IPS DF 6.9 (cell line): ENCODE measurements around the gene NOXA1.
"Not testable (repeated sequence)": the region's sequence is repeated elsewhere in the genome, so short reads cannot be mapped to it uniquely, and the experiment has no call there.

Source experiments
- DNase-seq: peaks from one replicate; pipeline ENCODE4 v3.0.0-alpha.2; 2013; ENCODE audit warnings: low read depth, low spot score
- H3K27ac ChIP-seq: one replicate; pipeline ENCODE4 v1.5.1; 2013; ENCODE audit warnings: low read length, control low read depth
- H3K27me3 ChIP-seq: 2 replicates; pipeline ENCODE4 v1.6.1; 2013; ENCODE audit warnings: mild to moderate bottlenecking, low read length; ENCODE audit not compliant: control insufficient read depth, insufficient read depth
- H3K36me3 ChIP-seq: 2 replicates; pipeline ENCODE4 v1.6.1; 2013; ENCODE audit warnings: low read length; ENCODE audit not compliant: control insufficient read depth, insufficient read depth
- H3K4me1 ChIP-seq: 2 replicates; pipeline ENCODE4 v1.6.1; 2013; ENCODE audit warnings: low read length; ENCODE audit not compliant: control insufficient read depth, insufficient read depth
- H3K4me3 ChIP-seq: 2 replicates; pipeline ENCODE4 v1.5.1; 2013; ENCODE audit warnings: mild to moderate bottlenecking, low read length
- H3K9me3 ChIP-seq: 2 replicates; pipeline ENCODE4 v1.6.1; 2013; ENCODE audit warnings: low read length, inconsistent platforms; ENCODE audit not compliant: control insufficient read depth, insufficient read depth
- WGBS: extraction: QIAGEN DNeasy Blood & Tissue Kit; methylation state at CpG from one replicate; pipeline ENCODE4 v1.1.7; 2013; ENCODE audit warnings: mixed read lengths, missing lambda C conversion rate; ENCODE audit not compliant: insufficient read length, insufficient coverage; 5-methylcytosine and 5-hydroxymethylcytosine counted together

Gene NOXA1

DNA sequence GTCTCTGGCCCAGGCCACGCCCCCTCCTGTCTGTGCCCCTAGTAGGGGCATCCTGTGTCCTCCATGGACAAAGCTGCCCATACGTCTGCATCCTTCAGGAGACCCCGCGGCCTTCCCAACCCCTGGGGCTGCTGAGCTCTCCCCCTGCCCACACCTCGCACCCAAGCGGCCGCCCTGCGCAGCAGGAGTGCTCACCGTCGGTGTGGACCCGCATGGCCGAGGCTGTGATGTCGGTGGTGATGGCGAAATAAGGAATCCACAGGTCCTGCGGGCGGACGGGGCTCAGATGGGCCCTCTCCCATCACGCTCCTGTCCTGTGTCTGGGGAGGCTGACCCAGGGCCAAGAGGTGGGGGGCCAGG is 40.7 kb downstream of the NOXA1 start:
- no CpG with 5 or more reads among the region's 18 CpGs for WGBS
- Histone ChIP-seq H3K27ac (no peak overlapping the region), H3K4me3 (no peak overlapping the region), H3K27me3 (no peaks in the 10 kb centered on the region), H3K9me3 (no peaks in the 10 kb centered on the region), H3K36me3 (peaks cover 2% of the 10 kb centered on the region; the same call in 1 of the 2 replicates), H3K4me1 (0 out of 2 replicates have a peak, but pooled peaks cover 2% of the 10 kb centered on the region)
- DNase-seq, result no peak

- H3K9me3 ChIP-seq, result no peaks in the 10 kb centered on the region
- H3K4me3 ChIP-seq, result no peak overlapping the region
- H3K27ac ChIP-seq, result no peak overlapping the region
- H3K36me3 ChIP-seq, result peaks cover 2% of the 10 kb centered on the region; the same call in 1 of the 2 replicates
- no CpG with 5 or more reads among the region's 28 CpGs for WGBS
- H3K4me1 ChIP-seq, result 0 out of 2 replicates have a peak, but pooled peaks cover under 1% of the 10 kb centered on the region
- no peaks in the 10 kb centered on the region for H3K27me3 ChIP-seq
- no peak for DNase-seq
These were observed 41.3 kb downstream of the NOXA1 start for GRCh38 chr9:137464291-137464999.

GRCh38 chr9:137465000-137465719 is 42.0 kb downstream of the NOXA1 start:
- no peak overlapping the region for H3K27ac ChIP-seq
- no peaks in the 10 kb centered on the region for H3K27me3 ChIP-seq
- no peaks in the 10 kb centered on the region for H3K9me3 ChIP-seq
- no peak overlapping the region for H3K4me3 ChIP-seq
- no peak for DNase-seq
- H3K4me1 ChIP-seq, result no peaks in the 10 kb centered on the region
- WGBS, result no CpG with 5 or more reads among the region's 23 CpGs
- peaks cover 2% of the 10 kb centered on the region; the same call in 1 of the 2 replicates for H3K36me3 ChIP-seq

GRCh38 chr9:137465720-137466388 is 42.7 kb downstream of the NOXA1 start:
- H3K36me3 ChIP-seq, result peaks cover 2% of the 10 kb centered on the region; the same call in 1 of the 2 replicates
- DNase-seq, result no peak
- no CpG with 5 or more reads among the region's 23 CpGs for WGBS
- H3K9me3 ChIP-seq, result no peaks in the 10 kb centered on the region
- H3K4me1 ChIP-seq, result no peaks in the 10 kb centered on the region
- H3K27me3 ChIP-seq, result no peaks in the 10 kb centered on the region
- no peak overlapping the region for H3K4me3 ChIP-seq
- H3K27ac ChIP-seq, result no peak overlapping the region

- not testable (repeated sequence) for H3K27ac ChIP-seq, H3K9me3 ChIP-seq, H3K4me3 ChIP-seq, H3K27me3 ChIP-seq, H3K36me3 ChIP-seq, H3K4me1 ChIP-seq, DNase-seq
- no CpG with 5 or more reads among the region's 35 CpGs for WGBS
These were observed 43.3 kb downstream of the NOXA1 start for GRCh38 chr9:137466389-137467085.

GRCh38 chr9:137467161-137467581 is 44.0 kb downstream of the NOXA1 start:
- WGBS, result no CpG with 5 or more reads among the region's 16 CpGs
- H3K27ac ChIP-seq, result no peak overlapping the region
- no peaks in the 10 kb centered on the region for H3K9me3 ChIP-seq
- no peaks in the 10 kb centered on the region for H3K27me3 ChIP-seq
- no peak overlapping the region for H3K4me3 ChIP-seq
- H3K4me1 ChIP-seq, result no peaks in the 10 kb centered on the region
- no peak for DNase-seq
- H3K36me3 ChIP-seq, result peaks cover 2% of the 10 kb centered on the region; the same call in 1 of the 2 replicates

DNA sequence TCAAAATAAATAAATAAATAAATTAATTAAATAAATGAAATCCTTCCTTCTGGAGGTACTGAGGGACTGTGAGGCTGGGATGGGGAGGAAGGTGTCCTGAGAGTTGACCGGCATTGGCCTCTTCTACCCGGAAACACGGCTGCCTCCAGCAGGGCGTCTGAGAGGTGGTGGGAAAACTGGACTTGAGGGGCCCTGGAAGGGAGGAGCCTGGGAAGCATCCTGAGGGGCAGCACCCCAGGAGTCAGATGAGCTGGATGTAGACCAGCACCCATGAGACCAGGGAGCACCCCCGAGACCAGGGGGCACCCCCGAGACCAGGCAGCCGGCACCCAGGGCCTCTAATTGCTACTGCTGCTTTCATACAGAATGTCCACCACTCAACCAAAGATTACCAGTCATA is 44.7 kb downstream of the NOXA1 start:
- Histone ChIP-seq H3K36me3 (peaks cover 2% of the 10 kb centered on the region; the same call in 1 of the 2 replicates), H3K4me1 (no peaks in the 10 kb centered on the region)
- WGBS, result no CpG with 5 or more reads among the region's 7 CpGs

DNA sequence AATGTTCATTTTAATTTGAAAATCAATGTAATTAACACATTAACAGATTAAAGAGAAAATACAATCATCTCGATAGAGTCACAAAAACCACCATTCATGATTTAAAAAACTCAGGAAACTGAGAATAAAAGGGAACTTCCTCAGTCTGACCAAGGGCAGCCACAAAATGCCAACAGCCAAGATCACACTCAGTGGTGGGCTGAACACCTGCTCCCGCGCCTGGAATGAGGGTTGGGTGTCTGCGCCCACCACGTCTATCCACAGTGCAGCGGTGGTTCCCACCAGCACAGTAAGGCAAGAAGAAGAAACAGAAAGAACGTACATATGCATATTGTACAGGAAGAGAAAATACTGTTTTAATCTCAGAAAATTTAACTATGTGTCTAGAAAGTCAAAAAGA is 47.6 kb downstream of the NOXA1 start:
- H3K9me3 ChIP-seq, result no peaks in the 10 kb centered on the region
- H3K27ac ChIP-seq, result no peak overlapping the region
- H3K4me3 ChIP-seq, result no peak overlapping the region
- no CpG with 5 or more reads among the region's 7 CpGs for WGBS
- no peaks in the 10 kb centered on the region for H3K27me3 ChIP-seq
- H3K4me1 ChIP-seq, result no peaks in the 10 kb centered on the region
- DNase-seq, result no peak
- H3K36me3 ChIP-seq, result no peaks in the 10 kb centered on the region

More for the DNA sequence above, 44.7 kb downstream of the NOXA1 start:
- DNase-seq, result no peak
- Histone ChIP-seq H3K27ac (no peak overlapping the region), H3K9me3 (no peaks in the 10 kb centered on the region), H3K4me3 (no peak overlapping the region), H3K27me3 (no peaks in the 10 kb centered on the region)

GRCh38 chr9:137474271-137474670 is 51.1 kb downstream of the NOXA1 start:
- Histone ChIP-seq H3K27me3 (no peaks in the 10 kb centered on the region), H3K36me3 (no peaks in the 10 kb centered on the region), H3K4me3 (no peak overlapping the region), H3K9me3 (no peaks in the 10 kb centered on the region), H3K4me1 (no peaks in the 10 kb centered on the region; the same call in 1 of the 2 replicates), H3K27ac (no peak overlapping the region)
- WGBS, result no CpG with 5 or more reads among the region's 18 CpGs
- no peak for DNase-seq

- Histone ChIP-seq H3K4me1 (no peaks in the 10 kb centered on the region; the same call in 1 of the 2 replicates), H3K36me3 (no peaks in the 10 kb centered on the region), H3K27me3 (no peaks in the 10 kb centered on the region), H3K27ac (no peak overlapping the region), H3K4me3 (no peak overlapping the region), H3K9me3 (no peaks in the 10 kb centered on the region)
- no peak for DNase-seq
- no CpG with 5 or more reads among the region's 3 CpGs for WGBS
These were observed 52.5 kb downstream of the NOXA1 start for GRCh38 chr9:137475666-137476065.
